B cell (primary cell): ENCODE results near the gene PDCD11.

Experiments used
- EZH2 ChIP-seq: IDR thresholded peaks from 2 replicates; pipeline ENCODE4 v1.6.1; 2012; ENCODE audit warnings: borderline replicate concordance, low read depth, mild to moderate bottlenecking, moderate library complexity, low read length; ENCODE audit not compliant: insufficient read depth, poor library complexity, severe bottlenecking
- TF ChIP-seq, protein P1 (sequence below): fragments of 200-600 bp; IDR thresholded peaks from one replicate; pipeline ENCODE4 v1.8.0; 2022; ENCODE audit warnings: antibody characterized with exemption, mild to moderate bottlenecking

GRCh38 chr10:103367782-103368518, 28.5 kb upstream of the PDCD11 start, which contains the start of gene TAF5:
- TF ChIP-seq, protein P1, sequence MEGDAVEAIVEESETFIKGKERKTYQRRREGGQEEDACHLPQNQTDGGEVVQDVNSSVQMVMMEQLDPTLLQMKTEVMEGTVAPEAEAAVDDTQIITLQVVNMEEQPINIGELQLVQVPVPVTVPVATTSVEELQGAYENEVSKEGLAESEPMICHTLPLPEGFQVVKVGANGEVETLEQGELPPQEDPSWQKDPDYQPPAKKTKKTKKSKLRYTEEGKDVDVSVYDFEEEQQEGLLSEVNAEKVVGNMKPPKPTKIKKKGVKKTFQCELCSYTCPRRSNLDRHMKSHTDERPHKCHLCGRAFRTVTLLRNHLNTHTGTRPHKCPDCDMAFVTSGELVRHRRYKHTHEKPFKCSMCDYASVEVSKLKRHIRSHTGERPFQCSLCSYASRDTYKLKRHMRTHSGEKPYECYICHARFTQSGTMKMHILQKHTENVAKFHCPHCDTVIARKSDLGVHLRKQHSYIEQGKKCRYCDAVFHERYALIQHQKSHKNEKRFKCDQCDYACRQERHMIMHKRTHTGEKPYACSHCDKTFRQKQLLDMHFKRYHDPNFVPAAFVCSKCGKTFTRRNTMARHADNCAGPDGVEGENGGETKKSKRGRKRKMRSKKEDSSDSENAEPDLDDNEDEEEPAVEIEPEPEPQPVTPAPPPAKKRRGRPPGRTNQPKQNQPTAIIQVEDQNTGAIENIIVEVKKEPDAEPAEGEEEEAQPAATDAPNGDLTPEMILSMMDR, result no peak
- no peak for TF ChIP-seq EZH2
